ENCODE results near the gene UGGT1. TPM values are rescaled to one million over a fixed set of nuclear protein-coding genes. Genes with fewer than 3 reads are reported as not detected.
"Not testable (repeated sequence)": the region's sequence is repeated elsewhere in the genome, so short reads cannot be mapped to it uniquely, and the experiment has no call there.

UGGT1 gene
- total RNA-seq, 1 donor from 2014 or later = 21.8 TPM

- no peak for DNase-seq
- ATAC-seq (ENCODE audit: poor library complexity) = no peak
- intact Hi-C loops (cut with DNase I) = no loop called here
Observed at GRCh38 chr2:128164311-128164710, 73.3 kb downstream of the UGGT1 start.

- intact Hi-C loops (cut with DNase I) = no loop called here
- DNase-seq = no peak
- ATAC-seq (ENCODE audit: poor library complexity) = no peak
Observed at GRCh38 chr2:128166746-128167353, 75.8 kb downstream of the UGGT1 start.

GRCh38 chr2:128169094-128169493, 78.1 kb downstream of the UGGT1 start:
- no peak for DNase-seq
- intact Hi-C loops (cut with DNase I) = no loop called here
- no peak for ATAC-seq (ENCODE audit: poor library complexity)

- intact Hi-C loops (cut with DNase I) = no loop called here
- DNase-seq (no peak), ATAC-seq (ENCODE audit: poor library complexity) (no peak)
Observed at GRCh38 chr2:128169497-128169896, 78.5 kb downstream of the UGGT1 start.

GRCh38 chr2:128169933-128170709, 79.1 kb downstream of the UGGT1 start:
- intact Hi-C loops (cut with DNase I) = loop anchor here (10.0 kb wide), 1 partner anchor 135 kb away; no protein-coding TSS in a partner anchor
- no peak for DNase-seq
- no peak for ATAC-seq (ENCODE audit: poor library complexity)

GRCh38 chr2:128170776-128171175, 79.8 kb downstream of the UGGT1 start:
- ATAC-seq (ENCODE audit: poor library complexity) = no peak
- intact Hi-C loops (cut with DNase I) = loop anchor here (10.0 kb wide), 1 partner anchor 134 kb away; no protein-coding TSS in a partner anchor
- no peak for DNase-seq

- DNase-seq (no peak), ATAC-seq (ENCODE audit: poor library complexity) (peak; percentile 68)
- intact Hi-C loops (cut with DNase I) = loop anchor here (10.0 kb wide), 1 partner anchor 133 kb away; no protein-coding TSS in a partner anchor
Observed at GRCh38 chr2:128172191-128172590, 81.2 kb downstream of the UGGT1 start.

GRCh38 chr2:128174067-128174466, 83.1 kb downstream of the UGGT1 start:
- intact Hi-C loops (cut with DNase I) = loop anchor here (10.0 kb wide), 1 partner anchor 131 kb away; no protein-coding TSS in a partner anchor
- ATAC-seq (ENCODE audit: poor library complexity) = not testable (repeated sequence)

GRCh38 chr2:128177315-128177714, 86.3 kb downstream of the UGGT1 start:
- ATAC-seq (ENCODE audit: poor library complexity) = no peak
- intact Hi-C loops (cut with DNase I) = loop anchor here (5.0 to 10.0 kb wide), 2 partner anchors 55 to 127 kb away; no protein-coding TSS in a partner anchor
- DNase-seq = no peak

More at GRCh38 chr2:128174067-128174466, 83.1 kb downstream of the UGGT1 start:
- DNase-seq = not testable (repeated sequence)

- DNase-seq (no peak), ATAC-seq (ENCODE audit: poor library complexity) (no peak)
- intact Hi-C loops (cut with DNase I) = loop anchor here (5.0 to 10.0 kb wide), 2 partner anchors 54 to 127 kb away; no protein-coding TSS in a partner anchor
Observed at GRCh38 chr2:128178149-128178649, 87.2 kb downstream of the UGGT1 start.

GRCh38 chr2:128178650-128179460, 87.9 kb downstream of the UGGT1 start:
- ATAC-seq (ENCODE audit: poor library complexity) (peak; percentile 97), DNase-seq (peak; percentile 63)
- intact Hi-C loops (cut with DNase I) = loop anchor here (5.0 to 10.0 kb wide), 2 partner anchors 53 to 126 kb away; no protein-coding TSS in a partner anchor

- intact Hi-C loops (cut with DNase I) = loop anchor here (5.0 to 10.0 kb wide), 2 partner anchors 53 to 125 kb away; no protein-coding TSS in a partner anchor
- no peak for DNase-seq
- ATAC-seq (ENCODE audit: poor library complexity) = no peak
Observed at GRCh38 chr2:128179461-128179755, 88.4 kb downstream of the UGGT1 start.

- DNase-seq (no peak), ATAC-seq (ENCODE audit: poor library complexity) (no peak)
- intact Hi-C loops (cut with DNase I) = no loop called here
Observed at GRCh38 chr2:128180031-128180430, 89.0 kb downstream of the UGGT1 start.

GRCh38 chr2:128185576-128185975, 94.6 kb downstream of the UGGT1 start:
- ATAC-seq (ENCODE audit: poor library complexity) (peak; percentile 76), DNase-seq (no peak)
- intact Hi-C loops (cut with DNase I) = no loop called here

- intact Hi-C loops (cut with DNase I) = no loop called here
- no peak for DNase-seq
- peak; percentile 72 for ATAC-seq (ENCODE audit: poor library complexity)
Observed at GRCh38 chr2:128187032-128187654, 96.1 kb downstream of the UGGT1 start.

- ATAC-seq (ENCODE audit: poor library complexity) (no peak), DNase-seq (no peak)
- intact Hi-C loops (cut with DNase I) = no loop called here
Observed at GRCh38 chr2:128195435-128195984, 104.5 kb downstream of the UGGT1 start.

- ATAC-seq (ENCODE audit: poor library complexity) (no peak), DNase-seq (no peak)
- intact Hi-C loops (cut with DNase I) = no loop called here
Observed at GRCh38 chr2:128196026-128196425, 105.0 kb downstream of the UGGT1 start.

GRCh38 chr2:128196471-128196931, 105.5 kb downstream of the UGGT1 start:
- no peak for DNase-seq
- peak; percentile 66 for ATAC-seq (ENCODE audit: poor library complexity)
- intact Hi-C loops (cut with DNase I) = no loop called here

All from Right ventricle myocardium superior (tissue), 1 donor.